Activated CD4-positive, alpha-beta T cell treated with anti-CD3 and anti-CD28 coated beads for 4 hours (primary cell): ENCODE data around the gene EXOG.
A peak's percentile ranks its signal among the peaks of the same experiment; 100 is the strongest.

Experiments used
- DNase-seq, 2 donors: peaks; one replicate each; pipeline ENCODE4 v3.0.0-alpha.2; 2020

Gene EXOG

DNA sequence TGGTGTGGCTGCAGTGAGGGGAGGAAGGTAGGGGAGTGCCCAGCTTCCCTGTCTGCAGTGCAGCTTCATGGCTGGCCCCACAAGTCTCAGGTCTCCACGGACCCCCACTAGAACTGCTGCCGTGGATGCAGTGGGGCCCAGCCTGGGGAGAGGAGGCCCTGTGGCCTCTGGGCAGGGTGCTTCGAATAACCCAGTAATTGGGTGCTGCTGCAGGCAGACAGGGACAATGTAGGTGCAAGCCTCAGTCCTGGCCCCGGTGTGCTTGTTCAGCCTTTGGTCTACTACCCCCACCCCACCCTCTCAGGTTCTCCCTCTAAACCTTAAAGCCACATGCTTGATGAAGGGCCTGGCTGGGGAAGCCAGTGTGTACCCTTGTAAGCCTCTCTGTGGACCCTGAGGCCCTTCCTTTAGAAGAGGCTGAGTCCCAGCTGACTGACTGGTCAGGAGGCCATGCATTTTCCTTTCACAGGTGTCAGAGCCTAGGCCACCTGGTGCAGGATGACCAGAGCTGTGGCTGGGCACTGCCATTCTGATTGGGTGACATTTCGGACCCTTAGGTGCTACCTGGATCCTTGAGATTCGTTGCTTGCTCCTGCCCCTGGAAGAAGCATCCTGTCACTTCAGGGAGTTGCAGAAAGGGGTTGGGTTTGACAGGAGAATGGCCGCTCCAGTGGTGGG is 21.1 kb upstream of the EXOG start:
- DNase-seq, result no peak

DNA sequence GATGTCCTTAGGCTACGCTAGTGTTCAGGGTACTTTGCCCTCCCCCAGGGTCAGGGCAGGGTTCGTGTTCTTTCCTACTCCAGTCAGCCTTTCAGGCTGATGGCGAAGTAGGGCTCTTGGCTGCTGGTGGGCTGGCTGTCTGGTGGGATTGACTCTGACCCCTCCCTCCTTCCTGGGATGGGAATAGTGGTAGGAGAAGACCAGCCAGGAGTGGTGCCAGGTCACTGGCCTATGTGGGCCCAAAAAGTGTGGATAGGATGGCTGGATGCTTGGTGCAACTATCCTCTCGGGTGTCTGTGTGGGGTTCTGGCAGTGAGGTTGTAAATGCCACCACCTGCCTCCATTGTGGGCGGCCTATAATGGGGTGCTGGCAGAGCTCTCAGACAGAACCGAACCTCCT is 20.4 kb upstream of the EXOG start:
- no peak for DNase-seq

DNA sequence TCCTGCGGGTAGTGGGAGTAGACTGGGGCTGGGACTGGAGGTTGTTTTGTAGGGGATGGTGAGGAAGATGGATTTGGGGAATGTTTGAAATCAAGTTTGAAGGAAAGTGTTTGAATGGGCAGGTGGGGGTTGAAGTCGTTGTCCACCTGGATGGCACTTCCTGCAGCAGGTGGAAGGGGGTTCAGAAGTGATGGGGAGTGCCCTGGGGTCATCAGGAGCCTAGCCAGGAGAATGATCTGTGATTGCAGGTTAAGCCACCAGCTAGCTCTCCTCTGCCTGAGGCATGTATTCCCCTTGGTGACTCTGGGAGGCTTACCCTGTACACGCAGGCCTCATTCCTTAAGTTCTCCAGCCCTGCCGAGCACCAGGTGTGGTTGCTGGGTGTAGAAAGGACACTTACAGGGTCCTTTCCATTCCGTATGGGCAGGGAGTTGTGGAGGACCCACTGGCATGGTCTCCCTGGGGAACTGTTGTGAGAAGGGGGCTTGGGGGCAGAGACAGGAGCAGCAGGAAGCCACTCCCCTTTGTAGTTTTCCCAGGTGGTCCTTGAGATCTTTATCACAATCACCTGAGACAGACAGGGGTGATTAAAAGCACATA is 19.9 kb upstream of the EXOG start:
- DNase-seq, result no peak

DNA sequence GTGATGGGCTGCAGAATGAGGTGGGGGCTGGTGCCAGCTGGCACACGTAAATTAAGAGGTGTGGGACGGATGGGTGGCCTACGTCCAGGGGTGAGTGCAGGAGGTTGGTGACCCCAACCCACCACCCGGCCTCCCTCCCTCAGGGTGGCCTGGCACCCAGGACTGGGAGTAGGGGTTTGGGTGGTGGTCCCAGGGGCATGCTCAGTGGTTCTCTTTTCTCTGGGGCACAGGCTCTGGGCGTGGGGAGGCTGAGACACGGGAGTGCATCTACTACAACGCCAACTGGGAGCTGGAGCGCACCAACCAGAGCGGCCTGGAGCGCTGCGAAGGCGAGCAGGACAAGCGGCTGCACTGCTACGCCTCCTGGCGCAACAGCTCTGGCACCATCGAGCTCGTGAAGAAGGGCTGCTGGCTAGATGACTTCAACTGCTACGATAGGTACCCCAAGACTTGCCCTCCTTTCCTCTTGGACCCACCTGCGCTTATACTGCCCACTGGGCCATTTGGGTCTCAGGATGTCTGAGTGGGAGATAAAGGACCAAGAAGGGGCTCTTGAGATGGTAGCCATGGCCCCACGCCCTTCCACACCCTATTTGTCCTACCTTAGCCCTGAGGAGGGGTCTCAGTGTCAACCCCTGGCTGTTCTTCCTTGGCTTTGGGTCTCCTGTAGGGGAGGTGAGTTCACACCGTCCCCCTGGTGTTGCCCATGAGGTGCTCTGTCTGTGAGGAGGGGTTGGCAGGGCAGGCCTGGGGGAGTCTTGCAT is 18.9 kb upstream of the EXOG start:
- no peak for DNase-seq

DNA sequence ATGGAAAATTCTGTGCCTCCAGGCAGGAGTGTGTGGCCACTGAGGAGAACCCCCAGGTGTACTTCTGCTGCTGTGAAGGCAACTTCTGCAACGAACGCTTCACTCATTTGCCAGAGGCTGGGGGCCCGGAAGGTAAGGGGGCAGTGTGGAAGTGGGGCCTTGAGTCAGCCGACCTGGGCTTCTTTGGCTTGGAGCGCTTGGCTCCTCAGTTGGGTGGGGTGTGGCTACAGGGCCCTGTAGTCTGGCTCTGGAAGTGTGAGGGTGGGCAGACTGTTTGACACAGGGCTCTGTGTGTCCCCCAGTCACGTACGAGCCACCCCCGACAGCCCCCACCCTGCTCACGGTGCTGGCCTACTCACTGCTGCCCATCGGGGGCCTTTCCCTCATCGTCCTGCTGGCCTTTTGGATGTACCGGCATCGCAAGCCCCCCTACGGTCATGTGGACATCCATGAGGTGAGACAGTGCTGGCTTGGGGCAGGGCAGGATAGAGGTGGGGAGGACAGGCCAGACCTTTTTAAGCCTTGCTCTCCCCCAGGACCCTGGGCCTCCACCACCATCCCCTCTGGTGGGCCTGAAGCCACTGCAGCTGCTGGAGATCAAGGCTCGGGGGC is 18.2 kb upstream of the EXOG start:
- DNase-seq, result no peak

DNA sequence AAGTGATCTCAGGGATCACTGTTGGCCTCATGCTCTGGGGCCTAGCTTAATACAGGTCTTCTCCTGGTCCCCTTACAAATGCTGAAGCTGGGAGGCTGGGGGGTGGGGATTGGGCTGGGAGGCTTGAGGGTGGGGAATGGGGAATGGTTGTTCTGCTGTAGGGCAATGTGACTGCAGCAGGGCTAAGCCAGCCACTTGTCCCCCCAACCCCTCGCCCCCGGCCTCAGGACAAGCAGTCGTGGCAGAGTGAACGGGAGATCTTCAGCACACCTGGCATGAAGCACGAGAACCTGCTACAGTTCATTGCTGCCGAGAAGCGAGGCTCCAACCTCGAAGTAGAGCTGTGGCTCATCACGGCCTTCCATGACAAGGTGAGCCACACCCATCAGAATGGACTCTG is 17.2 kb upstream of the EXOG start:
- no peak for DNase-seq

DNA sequence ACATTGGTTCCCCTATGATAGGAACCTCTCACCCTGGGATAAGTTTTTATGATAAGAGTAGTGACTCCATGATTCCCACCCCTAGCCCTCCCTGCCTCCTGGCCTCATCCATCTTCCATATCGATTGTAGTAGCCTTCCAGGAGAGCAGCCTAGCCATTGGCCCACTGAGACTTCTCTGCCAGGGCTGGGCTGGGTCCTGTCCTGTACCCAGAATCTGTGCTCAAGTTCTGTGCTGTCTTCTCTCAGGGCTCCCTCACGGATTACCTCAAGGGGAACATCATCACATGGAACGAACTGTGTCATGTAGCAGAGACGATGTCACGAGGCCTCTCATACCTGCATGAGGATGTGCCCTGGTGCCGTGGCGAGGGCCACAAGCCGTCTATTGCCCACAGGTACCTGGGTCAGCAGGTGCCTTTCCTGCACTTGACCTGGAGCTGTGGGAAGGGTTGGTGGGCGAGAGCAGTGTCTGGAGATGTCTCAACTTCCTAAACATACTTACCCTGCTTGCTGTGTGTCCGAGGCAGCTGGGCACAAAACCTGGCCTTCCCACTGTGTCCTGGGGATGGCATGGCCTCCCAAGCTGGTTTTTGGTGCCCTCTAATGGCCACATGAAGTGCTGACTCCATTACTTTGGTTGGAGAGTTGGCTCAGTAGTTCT is 16.6 kb upstream of the EXOG start:
- peak; percentile 31 to 42 for DNase-seq

DNA sequence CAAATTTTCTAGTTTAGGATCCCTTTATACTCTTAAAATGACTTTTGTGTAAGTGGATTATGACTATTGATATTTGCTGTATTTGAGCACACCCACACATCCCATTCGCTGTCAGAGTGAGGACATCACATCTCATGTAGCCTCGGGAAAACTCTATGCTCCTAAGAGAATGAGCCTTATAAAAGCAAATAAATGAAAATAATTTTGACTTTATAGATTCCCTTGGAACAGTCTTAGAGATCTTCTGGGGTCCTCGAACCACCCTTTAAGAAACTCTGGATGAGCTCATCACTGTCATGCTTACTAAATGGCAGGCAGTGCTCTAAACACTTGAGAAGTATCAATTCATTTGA is 16.1 kb upstream of the EXOG start:
- no peak for DNase-seq

DNA sequence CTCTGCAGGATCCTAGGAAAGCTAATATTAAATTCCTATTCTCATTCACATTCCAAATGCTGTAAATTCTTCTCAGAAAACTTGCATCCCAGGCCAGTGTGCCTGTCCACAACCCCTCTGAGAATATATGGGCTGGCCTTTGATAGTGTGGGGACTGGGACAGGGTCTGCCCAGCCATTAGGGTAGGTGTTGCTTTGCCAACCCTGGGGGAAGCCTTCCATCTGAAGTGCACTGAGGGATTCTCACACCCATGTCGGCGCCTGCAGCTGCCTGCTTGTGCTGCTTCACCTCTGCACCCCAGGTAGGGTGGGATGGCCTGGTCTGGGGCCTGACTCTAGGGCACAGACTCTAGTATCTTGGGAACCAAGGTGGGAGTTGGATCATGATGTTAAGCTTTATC is 15.2 kb upstream of the EXOG start:
- no peak for DNase-seq

DNA sequence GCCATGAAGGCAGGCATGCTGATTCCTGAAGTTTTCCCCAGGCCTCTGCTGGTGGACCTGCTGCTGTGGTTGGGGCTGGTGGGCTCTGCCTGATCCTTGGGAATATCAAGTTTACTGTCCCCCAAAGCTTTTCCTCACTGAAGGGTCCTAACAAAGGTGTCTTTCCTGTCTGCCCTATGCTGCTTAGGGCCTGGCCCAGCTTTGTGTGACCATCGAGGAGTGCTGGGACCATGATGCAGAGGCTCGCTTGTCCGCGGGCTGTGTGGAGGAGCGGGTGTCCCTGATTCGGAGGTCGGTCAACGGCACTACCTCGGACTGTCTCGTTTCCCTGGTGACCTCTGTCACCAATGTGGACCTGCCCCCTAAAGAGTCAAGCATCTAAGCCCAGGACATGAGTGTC is 13.2 kb upstream of the EXOG start:
- no peak for DNase-seq

DNA sequence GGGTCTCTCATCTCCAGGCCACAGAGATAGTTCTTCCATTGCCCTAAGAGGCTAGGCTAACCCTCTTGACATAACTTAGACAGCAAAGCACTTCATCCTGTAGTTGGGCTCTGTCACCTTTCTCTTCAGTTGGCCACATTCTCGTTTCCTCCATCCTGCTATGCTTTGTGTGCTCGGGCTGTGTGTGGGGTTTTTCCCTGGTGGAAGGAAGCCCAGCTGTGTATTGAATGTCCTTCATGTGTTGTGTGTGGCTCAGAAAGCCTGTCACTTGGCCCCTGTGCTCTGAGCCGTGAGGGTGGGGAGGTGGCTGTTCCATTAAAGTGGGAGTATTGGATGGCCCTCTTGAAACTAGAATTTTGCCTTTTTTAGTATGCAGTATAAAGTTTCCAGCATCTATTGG is 8.8 kb upstream of the EXOG start:
- DNase-seq, result no peak

DNA sequence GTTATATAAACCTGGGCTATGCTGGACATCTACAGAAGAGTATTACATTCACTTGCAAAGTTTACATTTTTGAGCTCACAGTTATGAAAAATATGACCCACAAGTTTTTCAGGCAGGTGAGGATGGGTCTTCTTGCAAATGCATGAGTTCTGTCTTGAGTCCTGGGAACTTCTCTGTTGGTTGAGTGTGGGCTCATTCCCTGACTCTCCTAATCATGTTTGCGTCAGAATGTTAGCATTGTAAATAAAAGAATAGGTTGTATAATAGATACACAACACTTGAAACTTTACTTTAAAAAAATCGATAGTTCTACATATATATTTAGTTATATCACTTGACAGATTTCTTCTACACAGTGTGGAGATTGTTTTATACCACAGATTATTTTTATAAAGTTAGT is 7.2 kb upstream of the EXOG start:
- DNase-seq, result no peak

DNA sequence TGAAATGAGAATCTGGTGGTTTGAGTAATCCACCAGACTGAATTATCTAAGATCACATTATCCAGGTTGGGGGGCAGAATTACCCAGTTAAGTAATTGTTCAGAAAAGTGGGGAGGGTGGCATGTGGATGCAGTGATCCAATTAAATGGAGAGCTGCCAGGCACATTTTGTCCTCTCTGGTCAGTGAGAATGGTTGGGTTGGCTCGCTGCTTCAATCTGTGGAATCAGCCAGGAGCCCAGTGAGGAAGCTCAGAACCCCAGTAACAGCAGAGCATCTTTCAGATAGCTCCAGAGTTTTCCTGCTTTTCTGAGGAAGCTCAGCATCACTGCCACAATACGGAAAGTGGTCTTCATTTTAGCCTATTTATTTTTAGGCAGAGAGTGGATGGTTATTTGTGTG is 6.4 kb upstream of the EXOG start:
- no peak for DNase-seq

DNA sequence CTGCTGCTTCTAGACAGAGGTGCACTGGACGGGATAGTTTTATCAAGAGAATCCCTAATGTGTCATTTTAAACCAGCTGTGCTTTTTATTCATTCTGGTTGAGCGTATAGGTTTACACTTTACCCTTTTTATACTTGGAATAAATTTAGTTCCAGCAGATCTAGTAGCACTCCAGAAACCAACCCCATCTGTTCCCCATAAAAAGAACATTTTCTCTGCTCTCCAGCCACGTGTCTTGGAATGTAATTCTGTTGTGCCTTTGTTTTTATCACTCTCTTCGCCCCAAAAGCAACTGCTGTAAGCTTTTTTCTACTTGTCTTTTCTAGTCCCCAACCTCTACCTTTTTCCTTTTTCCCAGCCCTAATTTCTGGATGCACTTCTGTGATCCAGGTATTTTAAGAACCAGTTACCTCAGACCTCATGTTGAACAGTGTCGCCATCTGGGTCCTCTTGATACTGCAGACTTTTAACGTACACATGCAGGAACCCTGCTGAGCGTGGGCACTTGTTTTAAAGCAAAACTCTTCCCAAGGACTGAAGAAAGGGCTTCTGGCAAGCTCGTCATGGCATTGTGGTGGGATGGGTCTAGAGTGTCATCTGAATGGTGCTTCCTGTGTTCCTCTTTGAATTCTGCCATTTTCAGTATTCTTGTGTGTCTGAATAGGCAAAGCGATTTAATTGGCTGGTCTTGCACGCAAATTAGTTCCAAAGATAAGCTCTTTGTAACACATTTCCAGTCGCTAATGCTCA is 5.7 kb upstream of the EXOG start:
- no peak for DNase-seq

DNA sequence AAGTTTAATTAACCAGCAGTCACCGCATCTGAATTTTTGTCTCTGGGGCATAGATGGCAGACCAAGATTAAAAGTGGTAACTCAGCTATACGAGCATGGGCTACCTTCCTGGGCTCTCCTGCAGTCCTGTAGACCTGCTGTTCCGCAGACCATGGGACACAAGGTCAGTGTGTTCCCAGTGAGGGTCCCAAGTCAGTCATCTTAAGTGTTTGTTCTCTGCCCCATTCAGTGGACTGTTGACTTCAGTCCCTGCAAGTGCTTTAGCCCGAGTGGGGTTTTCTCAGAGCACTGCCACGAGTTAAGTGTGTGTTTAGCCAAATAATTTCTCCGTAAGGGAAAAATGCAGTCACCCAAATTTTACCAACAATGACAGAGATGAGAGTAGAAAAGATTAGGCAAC is 4.9 kb upstream of the EXOG start:
- DNase-seq, result no peak

DNA sequence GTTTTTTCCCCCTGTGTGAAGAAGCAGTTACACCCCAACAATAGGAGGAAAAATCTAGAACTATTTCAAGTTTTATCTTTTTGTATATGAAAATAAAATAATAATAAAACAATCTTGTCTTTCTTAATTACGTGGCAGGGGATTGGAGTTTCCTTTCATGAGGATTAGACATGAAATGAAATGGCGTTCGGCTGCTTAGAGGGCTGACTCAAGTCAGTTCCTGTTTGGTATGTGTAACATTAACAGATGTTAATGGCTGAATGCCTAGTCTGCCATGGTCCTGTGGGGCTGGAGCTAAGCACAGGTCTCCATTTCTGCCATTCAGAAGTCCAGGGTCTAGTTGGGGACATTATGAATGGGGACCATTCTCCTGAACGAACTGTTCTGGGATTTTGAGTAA is 3.1 kb upstream of the EXOG start:
- DNase-seq, result no peak

DNA sequence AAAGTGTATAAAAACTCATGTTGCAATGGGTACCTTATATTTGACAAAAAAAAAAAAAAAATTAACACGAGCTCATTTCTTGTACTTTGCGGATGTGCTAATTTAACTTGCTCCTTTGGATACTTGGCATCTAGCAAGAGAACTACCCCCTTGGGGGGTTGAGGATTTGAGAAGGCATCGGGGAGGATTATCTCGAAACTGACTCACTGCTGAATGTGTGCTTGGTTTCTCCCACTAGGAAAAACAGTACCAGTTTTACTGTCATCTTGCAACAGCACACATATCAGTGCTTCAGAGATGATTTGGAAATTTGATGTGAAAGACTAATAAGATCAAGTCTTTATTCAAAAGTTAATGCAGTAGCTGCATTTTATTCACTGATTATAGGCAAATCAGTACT is 891 bp downstream of the EXOG start:
- no peak for DNase-seq

DNA sequence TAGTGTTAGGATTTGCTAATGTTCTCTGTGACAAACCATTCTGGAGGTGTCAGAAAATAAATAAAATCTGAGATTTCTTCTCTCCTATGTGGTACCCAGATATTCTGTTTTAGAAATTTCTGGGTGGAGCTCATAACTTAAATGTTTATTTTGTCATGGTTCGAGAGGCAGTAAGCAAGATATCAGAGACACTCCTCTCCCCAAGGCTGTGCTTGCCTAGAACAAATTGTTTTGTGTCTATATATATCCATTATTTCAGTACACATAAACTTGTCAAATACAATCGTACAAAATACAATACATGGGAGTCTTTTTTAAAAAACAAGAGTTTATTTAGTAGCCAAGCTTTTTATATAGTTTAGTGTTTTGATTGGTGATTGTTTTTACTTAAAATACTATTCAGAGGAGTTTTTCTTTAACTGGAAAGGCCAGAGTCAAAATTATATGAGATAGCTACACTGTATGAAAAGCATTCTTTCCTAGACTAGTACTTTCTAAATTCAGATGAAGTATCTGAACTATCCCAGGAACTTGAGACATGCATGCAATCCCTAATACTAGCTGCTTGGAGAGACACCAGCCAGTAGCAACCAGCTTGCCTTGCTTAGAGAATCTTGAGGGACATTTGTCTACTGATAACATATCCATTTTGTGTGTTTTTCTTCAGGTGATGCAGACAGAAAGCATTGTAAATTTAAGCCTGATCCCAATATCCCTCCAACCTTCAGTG is 4.7 kb downstream of the EXOG start:
- DNase-seq, result no peak

DNA sequence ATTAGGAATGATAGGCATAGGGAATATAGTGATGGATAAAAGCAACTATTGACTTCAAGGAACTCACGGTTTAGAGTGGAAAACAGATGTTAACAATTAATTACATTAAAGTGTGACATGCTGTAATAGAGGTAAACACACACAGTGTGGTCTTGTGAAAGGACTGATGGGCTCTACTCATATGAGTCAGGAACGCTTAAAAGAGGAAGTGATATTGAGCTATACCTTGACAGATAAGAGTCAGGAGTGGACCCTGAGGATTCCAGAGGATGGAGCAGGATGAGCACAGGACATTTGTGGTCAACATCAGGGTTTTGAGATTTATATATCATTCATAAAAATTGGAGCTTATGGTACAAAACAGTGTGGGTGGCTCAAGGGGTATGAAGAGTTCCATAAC is 11.0 kb downstream of the EXOG start:
- no peak for DNase-seq

DNA sequence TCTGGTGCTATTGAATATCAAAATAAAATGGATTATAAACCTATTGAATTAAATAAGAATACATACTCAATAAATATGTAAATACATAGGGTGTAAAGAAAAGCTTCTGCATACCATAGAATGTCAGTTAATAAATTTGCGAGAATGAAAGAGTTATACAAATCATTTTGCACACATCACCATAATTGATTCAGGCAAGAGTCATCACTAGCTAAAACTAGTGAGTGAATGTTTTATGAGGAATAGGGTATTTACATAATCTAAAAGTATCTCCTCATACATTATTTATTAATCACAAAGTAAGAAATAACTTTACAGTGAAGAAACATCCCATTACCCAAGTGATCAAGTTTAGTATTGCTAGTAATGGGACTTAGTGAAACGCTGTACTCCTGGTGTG is 13.6 kb downstream of the EXOG start:
- DNase-seq, result no peak

DNA sequence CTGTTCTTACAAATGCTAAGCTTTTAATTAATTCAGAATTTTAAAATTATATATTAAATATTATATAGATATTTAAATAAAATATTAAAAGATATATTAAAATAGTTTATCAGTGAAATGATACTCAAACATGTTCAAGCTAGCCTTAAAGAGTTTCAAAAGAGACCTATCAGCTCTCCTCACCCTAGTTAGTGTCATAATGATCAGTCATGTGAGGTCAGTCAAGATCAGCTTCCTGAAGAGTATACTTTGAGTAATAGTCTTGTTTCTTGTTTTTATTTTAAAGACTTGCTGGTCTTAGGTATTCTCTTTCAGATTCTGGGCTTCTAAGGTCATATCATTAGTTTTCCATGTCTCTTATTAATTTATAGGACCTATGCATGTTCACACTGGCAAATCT is 14.5 kb downstream of the EXOG start:
- no peak for DNase-seq

DNA sequence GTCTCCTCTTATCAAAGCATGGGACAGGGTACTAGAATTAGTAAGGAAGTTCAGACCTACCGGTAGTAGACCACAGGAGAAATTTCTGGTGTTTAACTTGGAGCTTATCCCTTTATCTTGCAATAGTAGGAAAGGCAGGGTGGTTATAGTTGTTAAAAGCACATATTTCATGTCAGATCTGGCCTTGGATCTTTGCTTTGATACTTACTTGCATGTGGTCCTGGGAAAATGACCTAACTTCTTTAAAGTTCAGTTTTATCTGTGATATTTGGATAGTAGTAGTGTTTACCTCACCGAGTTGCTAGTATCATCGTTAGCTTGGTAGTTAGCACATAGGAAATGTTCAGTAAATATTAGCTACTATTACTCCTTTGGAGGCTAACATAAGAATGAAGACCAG is 15.4 kb downstream of the EXOG start:
- no peak for DNase-seq
